IMR-90 (cell line): ENCODE results near the gene IQCF6. TPM values are rescaled to one million over a fixed set of nuclear protein-coding genes. Genes with fewer than 3 reads are reported as not detected.

Experiments used
- ATAC-seq: fragments of 200-7000 bp; cut with Tn5 transposase; 2 replicates; pipeline ENCODE4 v1.9.1; 2020; ENCODE audit warnings: low read depth, mild to moderate bottlenecking, moderate library complexity
- Bru-seq: library from RNA; stranded (reverse); fragments of 400-500 nt; gene quantifications from one replicate; lab custom pipeline; 2021; lab: Mats Ljungman, UMichigan
- BruChase-seq, 2 experiments: library from RNA; stranded (reverse); fragments of 400-500 nt; gene quantifications; one replicate each; lab custom pipeline; 2021; lab: Mats Ljungman, UMichigan
- BruUV-seq: library from RNA; stranded (reverse); fragments of 400-500 nt; replicated peaks from 2 replicates; lab custom pipeline; 2021; lab: Mats Ljungman, UMichigan
- CTCF ChIA-PET: fragments of 300-600 bp; formaldehyde crosslinking; extraction: SDS; loops from one replicate; lab custom pipeline; 2021; ENCODE audit warnings: antibody characterized with exemption; lab: Yijun Ruan, JAX
- POLR2A ChIA-PET: fragments of 300-600 bp; sonication (Branson Sonifier 250); formaldehyde crosslinking; loops from one replicate; lab custom pipeline; 2022; ENCODE audit warnings: antibody characterized with exemption; ENCODE audit not compliant: unreplicated experiment; lab: Charles Lee
- DNase-seq: peaks from one replicate; pipeline ENCODE4 v3.0.0; 2013
- H2AFZ ChIP-seq: replicated peaks from 2 replicates; pipeline ENCODE3; 2013; ENCODE audit warnings: low read length, mild to moderate bottlenecking; ENCODE audit not compliant: poor library complexity
- H2AK5ac ChIP-seq: 2 replicates; pipeline ENCODE4 v1.6.1; 2013; ENCODE audit warnings: low read depth, low read length, inconsistent platforms
- H2AK9ac ChIP-seq: replicated peaks from 2 replicates; pipeline ENCODE3; 2013; ENCODE audit warnings: mild to moderate bottlenecking, low read depth, low read length, moderate library complexity; ENCODE audit not compliant: poor library complexity
- H2BK120ac ChIP-seq: 2 replicates; pipeline ENCODE4 v1.6.1; 2013; ENCODE audit warnings: low read depth, low read length, inconsistent platforms
- H2BK15ac ChIP-seq: 3 replicates; pipeline ENCODE4 v1.6.1; 2013; ENCODE audit warnings: low read depth, low read length, inconsistent platforms
- H2BK20ac ChIP-seq: 2 replicates; pipeline ENCODE4 v1.6.1; 2013; ENCODE audit warnings: low read depth, mild to moderate bottlenecking, inconsistent platforms, low read length, moderate library complexity
- H2BK5ac ChIP-seq: 2 replicates; pipeline ENCODE4 v1.6.1; 2013; ENCODE audit warnings: mild to moderate bottlenecking, low read depth, low read length, inconsistent platforms; ENCODE audit not compliant: poor library complexity, severe bottlenecking
- H3K14ac ChIP-seq: replicated peaks from 2 replicates; pipeline ENCODE4 v1.6.1; 2013; ENCODE audit warnings: low read depth, low read length, inconsistent platforms
- H3K18ac ChIP-seq: 2 replicates; pipeline ENCODE4 v1.6.1; 2013; ENCODE audit warnings: low read depth, low read length, control low read depth
- H3K23ac ChIP-seq: 2 replicates; pipeline ENCODE4 v1.6.1; 2013; ENCODE audit warnings: low read depth, low read length, inconsistent platforms
- H3K27ac ChIP-seq: 2 replicates; pipeline ENCODE4 v1.5.1; 2013; ENCODE audit warnings: mild to moderate bottlenecking, control low read depth, low read length; ENCODE audit not compliant: insufficient read depth
- H3K27me3 ChIP-seq: 2 replicates; pipeline ENCODE4 v1.6.1; 2013; ENCODE audit warnings: low read length; ENCODE audit not compliant: control insufficient read depth, insufficient read depth
- H3K36me3 ChIP-seq: 2 replicates; pipeline ENCODE4 v1.6.1; 2013; ENCODE audit warnings: low read length, mixed read lengths; ENCODE audit not compliant: control insufficient read depth, insufficient read depth
- H3K4ac ChIP-seq: 2 replicates; pipeline ENCODE4 v1.6.1; 2013; ENCODE audit warnings: low read depth, low read length, inconsistent platforms
- H3K4me1 ChIP-seq: 2 replicates; pipeline ENCODE4 v1.6.1; 2013; ENCODE audit warnings: low read length, mixed read lengths; ENCODE audit not compliant: control insufficient read depth, insufficient read depth
- H3K4me2 ChIP-seq: 2 replicates; pipeline ENCODE4 v1.6.1; 2013; ENCODE audit warnings: low read depth, mild to moderate bottlenecking, control low read depth, low read length, moderate library complexity
- H3K4me3 ChIP-seq: 2 replicates; pipeline ENCODE4 v1.5.1; 2013; ENCODE audit warnings: low read depth, mild to moderate bottlenecking, control low read depth, low read length, moderate library complexity; ENCODE audit not compliant: insufficient read depth
- H3K56ac ChIP-seq: 2 replicates; pipeline ENCODE4 v1.6.1; 2013; ENCODE audit warnings: low read length, inconsistent platforms; ENCODE audit not compliant: insufficient read depth; ENCODE audit errors: extremely low read depth
- H3K79me1 ChIP-seq, 2 experiments: 2 replicates each; pipeline ENCODE4 v1.6.1; 2013; ENCODE audit warnings: low read length in 2 of 2, inconsistent platforms in 1 of 2, low read depth in 1 of 2
- H3K9ac ChIP-seq: 2 replicates; pipeline ENCODE4 v1.6.1; 2013; ENCODE audit warnings: low read depth, low read length, control low read depth
- H3K9me1 ChIP-seq: 2 replicates; pipeline ENCODE4 v1.6.1; 2013; ENCODE audit warnings: low read length, inconsistent platforms; ENCODE audit not compliant: insufficient read depth
- H3K9me3 ChIP-seq: 2 replicates; pipeline ENCODE4 v1.6.1; 2013; ENCODE audit warnings: low read length; ENCODE audit not compliant: control insufficient read depth, insufficient read depth
- H4K20me1 ChIP-seq: 2 replicates; pipeline ENCODE4 v1.6.1; 2013; ENCODE audit warnings: low read length, inconsistent platforms; ENCODE audit not compliant: insufficient read depth
- H4K5ac ChIP-seq: 2 replicates; pipeline ENCODE4 v1.6.1; 2013; ENCODE audit warnings: mild to moderate bottlenecking, low read depth, low read length, control low read depth
- H4K8ac ChIP-seq, 2 experiments: 2 replicates each; pipeline ENCODE4 v1.6.1; 2013; ENCODE audit warnings: low read depth in 2 of 2, low read length in 2 of 2, control low read depth in 1 of 2, inconsistent platforms in 1 of 2
- H4K91ac ChIP-seq: 2 replicates; pipeline ENCODE4 v1.6.1; 2013; ENCODE audit warnings: low read depth, low read length, inconsistent platforms; ENCODE audit not compliant: insufficient read depth
- BHLHE40 ChIP-seq: fragments of 150-350 bp; IDR thresholded peaks from 2 replicates; pipeline ENCODE4 v1.6.1; 2016; ENCODE audit warnings: mild to moderate bottlenecking, low read depth, low read length
- CEBPB ChIP-seq: IDR thresholded peaks from 2 replicates; pipeline ENCODE4 v1.6.1; 2012; ENCODE audit warnings: low read depth, low read length, improper control_type of control experiment
- CTCF ChIP-seq: conservative IDR thresholded peaks from 2 replicates; pipeline ENCODE4 v1.5.1; 2012; ENCODE audit warnings: mild to moderate bottlenecking, low read depth, low read length, improper control_type of control experiment
- ELK1 ChIP-seq: fragments of 150-350 bp; IDR thresholded peaks from 2 replicates; pipeline ENCODE4 v1.6.1; 2016; ENCODE audit warnings: low read depth, mild to moderate bottlenecking, low read length, moderate library complexity, borderline replicate concordance
- FOS ChIP-seq: fragments of 150-350 bp; IDR thresholded peaks from 2 replicates; pipeline ENCODE4 v1.6.1; 2016; ENCODE audit warnings: low read depth, low read length
- MAFK ChIP-seq: IDR thresholded peaks from 2 replicates; pipeline ENCODE4 v1.6.1; 2012; ENCODE audit warnings: low read depth, low read length, improper control_type of control experiment
- MAZ ChIP-seq: IDR thresholded peaks from 2 replicates; pipeline ENCODE4 v1.6.1; 2012; ENCODE audit warnings: low read depth, mild to moderate bottlenecking, low read length, improper control_type of control experiment, moderate library complexity, borderline replicate concordance
- MXI1 ChIP-seq: IDR thresholded peaks from 2 replicates; pipeline ENCODE4 v1.6.1; 2012; ENCODE audit warnings: low read depth, mild to moderate bottlenecking, low read length, moderate library complexity, borderline replicate concordance
- NFE2L2 ChIP-seq: fragments of 150-350 bp; IDR thresholded peaks from 2 replicates; pipeline ENCODE4 v1.6.1; 2016; ENCODE audit warnings: low read depth, mild to moderate bottlenecking, low read length
- POLR2A ChIP-seq: IDR thresholded peaks from 2 replicates; pipeline ENCODE4 v1.6.1; 2012; ENCODE audit warnings: mild to moderate bottlenecking, low read depth, low read length
- RAD21 ChIP-seq: IDR thresholded peaks from 2 replicates; pipeline ENCODE4 v1.6.1; 2012; ENCODE audit warnings: low read length, improper control_type of control experiment
- RCOR1 ChIP-seq: IDR thresholded peaks from 2 replicates; pipeline ENCODE4 v1.6.1; 2012; ENCODE audit warnings: mild to moderate bottlenecking, low read length, improper control_type of control experiment; ENCODE audit not compliant: insufficient replicate concordance
- RFX5 ChIP-seq: IDR thresholded peaks from 2 replicates; pipeline ENCODE4 v1.8.0; 2012; ENCODE audit warnings: low read depth, mild to moderate bottlenecking, low read length, moderate library complexity
- SMC3 ChIP-seq: fragments of 150-350 bp; IDR thresholded peaks from 2 replicates; pipeline ENCODE4 v1.6.1; 2016; ENCODE audit warnings: low read depth, mild to moderate bottlenecking, antibody characterized with exemption, low read length, moderate library complexity
- USF2 ChIP-seq: fragments of 150-350 bp; IDR thresholded peaks from 2 replicates; pipeline ENCODE4 v1.6.1; 2017; ENCODE audit warnings: mild to moderate bottlenecking, antibody characterized with exemption, low read length, low read depth
- WGBS, 2 experiments: methylation state at CpG; one replicate each; pipeline versions ENCODE4 v1.1.5 to v1.1.7; 2013; ENCODE audit warnings: missing lambda C conversion rate in 2 of 2; ENCODE audit not compliant: insufficient read length in 1 of 2; ENCODE audit errors: extremely low coverage in 2 of 2; 5-methylcytosine and 5-hydroxymethylcytosine counted together
- dilution Hi-C: fragments of 300-500 bp; cut with HindIII; formaldehyde crosslinking; loops from one replicate; pipeline ENCODE4 v1.14.3; 2018; ENCODE audit warnings: low sequenced_read_pairs; ENCODE audit not compliant: unreplicated experiment
- in situ Hi-C: fragments of 300-500 bp; cut with MboI; formaldehyde crosslinking; loops from 3 replicates; pipeline ENCODE4 v1.14.3; 2019; ENCODE audit warnings: low sequenced_read_pairs, inconsistent platforms, mixed read lengths
- intact Hi-C: fragments of 100-400 bp; cut with micrococcal nuclease; formaldehyde crosslinking; loops from 2 replicates; pipeline ENCODE4 v1.10.0; 2022
- long read RNA-seq: library from polyadenylated mRNA; unstranded; transcript quantifications from one replicate; pipeline ENCODE4 v2.0.0, GENCODE V29; 2021; ENCODE audit not compliant: unreplicated experiment
- polyA plus RNA-seq, 3 experiments: library from polyadenylated mRNA; depleted of rRNA; stranded (reverse); fragments of >200 nt; gene quantifications; 2 replicates each; pipeline ENCODE4 v1.2.3, GENCODE V29; 2012; ENCODE audit warnings: low replicate concordance in 1 of 3
- total RNA-seq: library from RNA; depleted of rRNA; stranded (reverse); fragments of >200 nt; gene quantifications from 2 replicates; pipeline ENCODE4 v1.2.3, GENCODE V29; 2012; rRNA removed

The IQCF6 gene
- total RNA-seq (not detected in 2 replicates), polyA plus RNA-seq (2012; rRNA removed) (not detected in 2 replicates), Bru-seq, nascent RNA (not detected), BruChase-seq, experiment 1, labeled RNA remaining after a 6-hour chase (not detected), BruChase-seq, experiment 2, labeled RNA remaining after a 2-hour chase (not detected)
- not detected in 2 replicates for polyA plus RNA-seq (2012; cell fraction: cytosol; rRNA removed)
- not detected in 2 replicates for polyA plus RNA-seq (2012; cell fraction: nucleus; rRNA removed; ENCODE audit: low replicate concordance)
- long read RNA-seq, result 0 reads

GRCh38 chr3:51779137-51779536, at the start of gene IQCF6:
Gene IQCF6 (minus strand): TSS chr3:51779237. CDS start chr3:51779224, 13 bp downstream.
- Histone ChIP-seq H2BK120ac (no peak within 1 kb of the TSS), H4K91ac (no peak within 1 kb of the TSS), H3K4me2 (no peak within 1 kb of the TSS), H2AFZ (peak within 1 kb of the TSS; percentile 43), H3K9ac (no peak within 1 kb of the TSS), H4K20me1 (no peaks in the 10 kb centered on the region), H2BK15ac (no peak within 1 kb of the TSS), H3K27ac (no peak within 1 kb of the TSS), H3K18ac (no peak within 1 kb of the TSS), H3K14ac (no peak within 1 kb of the TSS), H4K8ac (no peak within 1 kb of the TSS), H3K23ac (no peak within 1 kb of the TSS), H3K9me3 (no peaks in the 10 kb centered on the region), H2BK20ac (no peak within 1 kb of the TSS), H3K27me3 (peaks cover 2% of the 10 kb centered on the region; the same call in 1 of the 2 replicates), H3K9me1 (no peaks in the 10 kb centered on the region), H3K4me1 (no peaks in the 10 kb centered on the region), H2AK5ac (no peak within 1 kb of the TSS), H2BK5ac (no peak within 1 kb of the TSS), H3K79me1 (no peaks in the 10 kb centered on the region), H2AK9ac (no peak within 1 kb of the TSS), H3K56ac (no peak within 1 kb of the TSS), H4K5ac (no peak within 1 kb of the TSS), H3K4me3 (no peak within 1 kb of the TSS), H3K4ac (no peak within 1 kb of the TSS), H3K36me3 (no peaks in the 10 kb centered on the region)
- dilution Hi-C loops, result no loop called here
- 86% methylated on average over 1 of the region's 5 CpGs; no CpG with 5 or more reads in 1 of the 2 experiments for WGBS, 2 experiments
- POLR2A ChIA-PET, result interaction anchor here (0.6 kb wide), 1 partner anchor 499 kb away, joined by 4 read pairs; the partner anchor contains the start of gene WDR82
- no peak for ATAC-seq
- no TSS peak for BruUV-seq
- intact Hi-C loops, result no loop called here
- in situ Hi-C loops, result loop anchor here (25.0 kb wide), 1 partner anchor 267 kb away; the partner anchor contains the start of gene DCAF1
- no peak for DNase-seq
- CTCF ChIA-PET, result no interaction called here
- TF ChIP-seq BHLHE40 (no peak), MAFK (no peak), MXI1 (no peak), CEBPB (no peak), NFE2L2 (no peak), MAZ (no peak), USF2 (no peak), CTCF (no peak), RCOR1 (no peak), ELK1 (no peak), SMC3 (no peak), RAD21 (no peak), FOS (no peak), POLR2A (no peak), RFX5 (no peak)
